Naive thymus-derived CD4-positive, alpha-beta T cell (primary cell): ENCODE data around the gene HOXC5. TPM values are rescaled to one million over a fixed set of nuclear protein-coding genes. Genes with fewer than 3 reads are reported as not detected.
A peak's percentile ranks its signal among the peaks of the same experiment; 100 is the strongest.

Experiments used
- ATAC-seq: fragments of 150-1000 bp; cut with Tn5 transposase; 2 replicates; pipeline ENCODE4 v1.10.0; 2021; ENCODE audit warnings: mild to moderate bottlenecking, moderate library complexity
- CTCF ChIA-PET: fragments of 350-600 bp; sonication (Branson Sonifier 250); formaldehyde crosslinking; loops from one replicate; lab custom pipeline; 2021; ENCODE audit warnings: antibody characterized with exemption; lab: Charles Lee
- POLR2A ChIA-PET: fragments of 350-600 bp; sonication (Branson Sonifier 250); formaldehyde crosslinking; loops from one replicate; lab custom pipeline; 2021; ENCODE audit warnings: antibody characterized with exemption, inconsistent platforms; lab: Charles Lee
- DNase-seq, 9 donors: peaks; one replicate each; pipeline versions ENCODE4 v3.0.0 to v3.0.0-alpha.2; 2020 to 2022; ENCODE audit warnings: mixed read lengths in 1 of 9
- H3K27ac ChIP-seq: one replicate; pipeline ENCODE4 v1.7.0; 2013; ENCODE audit warnings: mild to moderate bottlenecking, low read depth, low read length, moderate library complexity
- H3K27me3 ChIP-seq, 2 donors: one replicate each; pipeline ENCODE4 v1.7.0; 2013; ENCODE audit warnings: low read length in 2 of 2, mild to moderate bottlenecking in 2 of 2, moderate library complexity in 2 of 2; ENCODE audit not compliant: control insufficient read depth in 2 of 2, insufficient read depth in 2 of 2
- H3K36me3 ChIP-seq, 3 experiments: 1 replicate in 2 of 3; 2 replicates in 1 of 3; pipeline ENCODE4 v1.7.0; 2013; ENCODE audit warnings: low read length in 3 of 3, mild to moderate bottlenecking in 3 of 3, moderate library complexity in 1 of 3; ENCODE audit not compliant: insufficient read depth in 3 of 3, control insufficient read depth in 2 of 3
- H3K4me1 ChIP-seq, 2 donors: one replicate each; pipeline ENCODE4 v1.7.0; 2013; ENCODE audit warnings: low read length in 2 of 2, mild to moderate bottlenecking in 2 of 2, moderate library complexity in 1 of 2; ENCODE audit not compliant: control insufficient read depth in 2 of 2, insufficient read depth in 2 of 2
- H3K4me3 ChIP-seq: 2 replicates; pipeline ENCODE4 v1.7.0; 2013; ENCODE audit warnings: mild to moderate bottlenecking, low read length
- H3K9me3 ChIP-seq, 3 experiments: 1 replicate in 2 of 3; 2 replicates in 1 of 3; pipeline ENCODE4 v1.7.0; 2013; ENCODE audit warnings: low read length in 3 of 3; ENCODE audit not compliant: control insufficient read depth in 2 of 3
- H3K27ac Mint-ChIP-seq, 9 donors: one replicate each; pipeline ENCODE4 v1.8.0; 2020 to 2022; ENCODE audit warnings: mixed read lengths in 9 of 9, mild to moderate bottlenecking in 8 of 9, moderate library complexity in 5 of 9, inconsistent platforms in 2 of 9
- H3K27me3 Mint-ChIP-seq, 5 donors: one replicate each; pipeline ENCODE4 v1.8.0; 2021 to 2022; ENCODE audit warnings: mixed read lengths in 5 of 5, mild to moderate bottlenecking in 1 of 5
- H3K36me3 Mint-ChIP-seq, 5 donors: one replicate each; pipeline ENCODE4 v1.8.0; 2020 to 2022; ENCODE audit warnings: mixed read lengths in 5 of 5, mild to moderate bottlenecking in 3 of 5, inconsistent platforms in 1 of 5
- H3K4me1 Mint-ChIP-seq, 7 donors: one replicate each; pipeline ENCODE4 v1.8.0; 2020 to 2022; ENCODE audit warnings: mixed read lengths in 7 of 7, mild to moderate bottlenecking in 3 of 7, inconsistent platforms in 1 of 7
- H3K4me3 Mint-ChIP-seq, 10 donors: one replicate each; pipeline ENCODE4 v1.8.0; 2020 to 2022; ENCODE audit warnings: mild to moderate bottlenecking in 10 of 10, mixed read lengths in 10 of 10, moderate library complexity in 6 of 10, inconsistent platforms in 2 of 10
- H3K9me3 Mint-ChIP-seq, 11 donors: one replicate each; pipeline ENCODE4 v1.8.0; 2020 to 2022; ENCODE audit warnings: mixed read lengths in 11 of 11, mild to moderate bottlenecking in 4 of 11, inconsistent platforms in 1 of 11, moderate library complexity in 1 of 11
- intact Hi-C, 2 donors: fragments of 100-400 bp; cut with micrococcal nuclease; formaldehyde crosslinking; loops; one replicate each; pipeline ENCODE4 v1.15.1; 2023
- polyA plus RNA-seq, 2 donors: library from polyadenylated mRNA; unstranded; fragments of 300-500 nt; fragmentation: Illumina TruSeq; gene quantifications; one replicate each; pipeline ENCODE4 v1.2.3, GENCODE V29; 2021
- total RNA-seq, 6 experiments: library from RNA in 5 of 6; stranded (reverse) in 5 of 6; gene quantifications; 1 replicate in 5 of 6; 2 replicates in 1 of 6; pipeline ENCODE4 v1.2.3 and lab custom pipeline; 2021 to 2026

Gene HOXC5
- total and polyA plus RNA-seq, 7 experiments from 2014 or later: not detected

DNA sequence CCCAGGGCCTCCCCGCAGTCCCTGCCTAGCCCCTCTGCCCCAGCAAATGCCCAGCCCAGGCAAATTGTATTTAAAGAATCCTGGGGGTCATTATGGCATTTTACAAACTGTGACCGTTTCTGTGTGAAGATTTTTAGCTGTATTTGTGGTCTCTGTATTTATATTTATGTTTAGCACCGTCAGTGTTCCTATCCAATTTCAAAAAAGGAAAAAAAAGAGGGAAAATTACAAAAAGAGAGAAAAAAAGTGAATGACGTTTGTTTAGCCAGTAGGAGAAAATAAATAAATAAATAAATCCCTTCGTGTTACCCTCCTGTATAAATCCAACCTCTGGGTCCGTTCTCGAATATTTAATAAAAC, 2.4 kb upstream of the HOXC5 start:
- H3K4me1 Mint-ChIP-seq: peaks cover 18 to 59% (median 36%) of the 10 kb centered on the region in 7 donors
- peaks cover 75 to 93% (median 87%) of the 10 kb centered on the region in 5 donors for H3K27me3 Mint-ChIP-seq
- intact Hi-C loops: loop anchor here in 1 of 2 donors (5.0 kb wide), 2 partner anchors 33 to 68 kb away; no protein-coding TSS in a partner anchor
- H3K4me3 ChIP-seq: no peak overlapping the region
- H3K27ac Mint-ChIP-seq: peak overlapping the region in 1 of 9 donors; percentile 13
- no peak overlapping the region for H3K27ac ChIP-seq
- no peaks in the 10 kb centered on the region for H3K36me3 ChIP-seq
- peaks cover 25 to 84% of the 10 kb centered on the region in 2 donors for H3K27me3 ChIP-seq
- no peak for ATAC-seq
- no peak for DNase-seq
- H3K4me1 ChIP-seq: peaks cover 7 to 15% of the 10 kb centered on the region in 2 donors
- H3K9me3 Mint-ChIP-seq: peaks cover 0 to 7% (median 4%) of the 10 kb centered on the region in 11 donors
- ChIA-PET POLR2A (interaction anchor here (0.6 to 0.9 kb wide), 2 partner anchors 21 to 43 kb away, joined by 3 read pairs; no protein-coding TSS in a partner anchor), CTCF (interaction anchor here (0.6 to 0.7 kb wide), 2 partner anchors 147 to 369 kb away, joined by 3 to 6 read pairs; no protein-coding TSS in a partner anchor)
- peak overlapping the region in 2 of 10 donors; percentile 47 to 50 for H3K4me3 Mint-ChIP-seq
- no peaks in the 10 kb centered on the region for H3K36me3 Mint-ChIP-seq
- peaks cover 0 to 5% (median 0%) of the 10 kb centered on the region in 3 experiments for H3K9me3 ChIP-seq

DNA sequence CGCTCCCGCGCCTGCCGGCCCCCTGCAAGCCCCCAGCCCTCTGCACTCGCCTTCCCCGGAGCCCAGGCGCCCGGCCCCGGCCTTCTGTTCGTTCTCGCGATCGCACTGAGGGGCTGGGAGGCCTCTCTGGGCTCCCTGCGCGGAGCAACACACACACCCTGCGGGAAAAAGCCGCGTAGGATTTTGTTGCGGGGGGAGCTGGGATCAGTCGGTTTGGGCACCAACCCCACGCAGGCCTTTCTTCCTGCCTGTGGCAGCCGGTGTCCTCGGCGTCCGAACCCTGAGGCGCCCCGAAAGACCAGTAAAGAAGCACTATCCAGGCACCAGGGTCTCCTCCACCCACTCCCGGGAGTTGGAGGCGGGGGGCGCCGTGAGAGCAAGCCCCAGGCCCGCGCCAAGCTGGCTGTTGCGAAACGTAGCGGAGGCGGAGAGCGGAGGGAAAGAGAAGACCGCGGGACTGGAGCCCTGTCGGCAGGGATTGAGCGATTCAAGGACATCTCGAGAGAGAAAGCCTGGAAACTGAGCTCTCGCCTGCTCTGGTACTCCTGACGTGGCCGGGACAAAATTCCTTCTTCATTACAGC, 1.9 kb upstream of the HOXC5 start:
- no peak overlapping the region for H3K27ac ChIP-seq
- Mint-ChIP-seq H3K27me3 (peaks cover 76 to 93% (median 86%) of the 10 kb centered on the region in 5 donors), H3K36me3 (peaks cover 0 to 4% (median 0%) of the 10 kb centered on the region in 5 donors), H3K9me3 (peaks cover 0 to 7% (median 4%) of the 10 kb centered on the region in 11 donors), H3K27ac (no peak overlapping the region), H3K4me3 (peak overlapping the region in 3 of 10 donors; percentile 10 to 45 (median 43)), H3K4me1 (peaks cover 18 to 59% (median 36%) of the 10 kb centered on the region in 7 donors)
- CTCF ChIA-PET: interaction anchor here (0.6 to 2.2 kb wide), 4 partner anchors 20 to 185 kb away, joined by 3 to 9 read pairs (median 4); no protein-coding TSS in a partner anchor
- peaks cover 25 to 78% of the 10 kb centered on the region in 2 donors for H3K27me3 ChIP-seq
- H3K4me1 ChIP-seq: peaks cover 7 to 15% of the 10 kb centered on the region in 2 donors
- intact Hi-C loops: loop anchor here in 1 of 2 donors (5.0 kb wide), 2 partner anchors 34 to 69 kb away; no protein-coding TSS in a partner anchor
- no peaks in the 10 kb centered on the region for H3K36me3 ChIP-seq
- POLR2A ChIA-PET: interaction anchor here (0.6 kb wide), 1 partner anchor 43 kb away, joined by 3 read pairs; no protein-coding TSS in a partner anchor
- DNase-seq: no peak
- H3K4me3 ChIP-seq: no peak overlapping the region
- H3K9me3 ChIP-seq: peaks cover 0 to 5% (median 0%) of the 10 kb centered on the region in 3 experiments
- no peak for ATAC-seq

DNA sequence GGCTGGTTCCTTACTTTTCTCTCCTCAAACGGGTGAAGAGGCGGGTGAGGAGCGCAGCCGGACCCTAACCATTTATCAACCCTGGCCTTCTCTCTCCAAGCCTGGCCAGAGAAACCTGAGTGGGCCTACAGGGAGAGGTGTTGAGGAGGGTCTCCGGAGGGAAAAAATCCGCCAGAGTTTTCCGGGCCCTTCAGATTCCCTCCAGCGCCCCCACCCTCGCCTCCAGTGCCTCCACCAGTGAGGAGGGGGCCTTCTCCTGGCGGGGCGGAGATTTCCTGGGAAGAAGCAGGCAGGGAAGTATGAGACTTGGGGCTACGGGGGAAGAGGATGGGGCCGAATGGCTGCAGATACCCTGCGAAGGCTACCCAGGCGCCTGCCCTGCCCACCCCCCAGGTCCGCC, 1.4 kb upstream of the HOXC5 start:
- Mint-ChIP-seq H3K36me3 (peaks cover 0 to 4% (median 0%) of the 10 kb centered on the region in 5 donors), H3K27ac (no peak overlapping the region), H3K4me1 (peaks cover 18 to 58% (median 36%) of the 10 kb centered on the region in 7 donors), H3K9me3 (peaks cover 0 to 7% (median 4%) of the 10 kb centered on the region in 11 donors), H3K4me3 (peak overlapping the region in 2 of 10 donors; percentile 10 to 43), H3K27me3 (peaks cover 77 to 93% (median 85%) of the 10 kb centered on the region in 5 donors)
- H3K27me3 ChIP-seq: peaks cover 25 to 73% of the 10 kb centered on the region in 2 donors
- CTCF ChIA-PET: interaction anchor here (0.9 to 2.2 kb wide), 8 partner anchors 8 to 185 kb away, joined by 3 to 12 read pairs (median 8); no protein-coding TSS in a partner anchor
- no peak overlapping the region for H3K27ac ChIP-seq
- H3K4me1 ChIP-seq: peaks cover 7 to 15% of the 10 kb centered on the region in 2 donors
- ATAC-seq: no peak
- POLR2A ChIA-PET: interaction anchor here (1.4 kb wide), 1 partner anchor 160 kb away, joined by 6 read pairs; no protein-coding TSS in a partner anchor
- peaks cover 0 to 5% (median 0%) of the 10 kb centered on the region in 3 experiments for H3K9me3 ChIP-seq
- H3K36me3 ChIP-seq: no peaks in the 10 kb centered on the region
- no peak for DNase-seq
- no peak overlapping the region for H3K4me3 ChIP-seq
- intact Hi-C loops: loop anchor here in 1 of 2 donors (5.0 kb wide), 2 partner anchors 34 to 69 kb away; no protein-coding TSS in a partner anchor

DNA sequence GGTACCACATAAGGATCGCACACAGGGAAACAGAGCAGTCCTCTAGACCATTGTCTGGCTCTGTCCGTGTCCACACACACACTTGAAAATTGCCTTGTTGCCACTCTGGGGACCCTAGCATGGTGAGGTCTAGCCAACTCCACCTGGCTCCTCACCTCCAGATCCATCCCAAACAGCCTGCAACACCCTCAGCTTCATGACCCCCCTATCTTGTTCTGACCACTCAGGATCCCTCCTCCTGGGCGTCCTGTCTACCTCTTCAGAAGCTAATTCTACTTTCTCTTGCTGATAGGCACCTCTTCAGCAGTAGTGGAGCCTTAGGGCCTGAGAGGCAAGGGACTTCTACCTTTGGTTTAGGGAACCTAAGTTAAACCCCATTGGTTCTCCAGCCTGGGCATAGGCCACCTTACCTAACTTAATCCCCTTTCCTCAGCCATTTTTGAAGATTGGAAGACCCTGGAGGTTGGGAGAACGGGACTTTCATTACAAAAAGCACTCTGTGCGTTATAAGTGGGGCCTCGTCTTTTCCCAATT, 697 bp upstream of the HOXC5 start:
- no peaks in the 10 kb centered on the region for H3K36me3 ChIP-seq
- H3K27me3 ChIP-seq: peaks cover 25 to 67% of the 10 kb centered on the region in 2 donors
- peaks cover 74 to 93% (median 84%) of the 10 kb centered on the region in 5 donors for H3K27me3 Mint-ChIP-seq
- H3K4me3 ChIP-seq: no peak overlapping the region
- peak overlapping the region in 2 of 9 donors; percentile 9 to 30 for H3K27ac Mint-ChIP-seq
- peaks cover 0 to 4% (median 0%) of the 10 kb centered on the region in 5 donors for H3K36me3 Mint-ChIP-seq
- ChIA-PET CTCF (interaction anchor here (0.6 to 2.2 kb wide), 23 partner anchors 9 to 1512 kb away, joined by 3 to 17 read pairs (median 4); partner anchors contain the start of genes HOXC8 and KRT5), POLR2A (interaction anchor here (1.4 kb wide), 1 partner anchor 159 kb away, joined by 6 read pairs; no protein-coding TSS in a partner anchor)
- H3K4me1 ChIP-seq: peaks cover 7 to 15% of the 10 kb centered on the region in 2 donors
- peaks cover 0 to 7% (median 4%) of the 10 kb centered on the region in 11 donors for H3K9me3 Mint-ChIP-seq
- no peak for DNase-seq
- H3K27ac ChIP-seq: no peak overlapping the region
- H3K4me3 Mint-ChIP-seq: peak overlapping the region in 6 of 10 donors; percentile 6 to 80 (median 53)
- peaks cover 0 to 5% (median 0%) of the 10 kb centered on the region in 3 experiments for H3K9me3 ChIP-seq
- no peak for ATAC-seq
- intact Hi-C loops: loop anchor here (1.0 to 5.0 kb wide), 7 partner anchors 14 to 169 kb away; no protein-coding TSS in a partner anchor
- H3K4me1 Mint-ChIP-seq: peaks cover 14 to 51% (median 35%) of the 10 kb centered on the region in 7 donors

DNA sequence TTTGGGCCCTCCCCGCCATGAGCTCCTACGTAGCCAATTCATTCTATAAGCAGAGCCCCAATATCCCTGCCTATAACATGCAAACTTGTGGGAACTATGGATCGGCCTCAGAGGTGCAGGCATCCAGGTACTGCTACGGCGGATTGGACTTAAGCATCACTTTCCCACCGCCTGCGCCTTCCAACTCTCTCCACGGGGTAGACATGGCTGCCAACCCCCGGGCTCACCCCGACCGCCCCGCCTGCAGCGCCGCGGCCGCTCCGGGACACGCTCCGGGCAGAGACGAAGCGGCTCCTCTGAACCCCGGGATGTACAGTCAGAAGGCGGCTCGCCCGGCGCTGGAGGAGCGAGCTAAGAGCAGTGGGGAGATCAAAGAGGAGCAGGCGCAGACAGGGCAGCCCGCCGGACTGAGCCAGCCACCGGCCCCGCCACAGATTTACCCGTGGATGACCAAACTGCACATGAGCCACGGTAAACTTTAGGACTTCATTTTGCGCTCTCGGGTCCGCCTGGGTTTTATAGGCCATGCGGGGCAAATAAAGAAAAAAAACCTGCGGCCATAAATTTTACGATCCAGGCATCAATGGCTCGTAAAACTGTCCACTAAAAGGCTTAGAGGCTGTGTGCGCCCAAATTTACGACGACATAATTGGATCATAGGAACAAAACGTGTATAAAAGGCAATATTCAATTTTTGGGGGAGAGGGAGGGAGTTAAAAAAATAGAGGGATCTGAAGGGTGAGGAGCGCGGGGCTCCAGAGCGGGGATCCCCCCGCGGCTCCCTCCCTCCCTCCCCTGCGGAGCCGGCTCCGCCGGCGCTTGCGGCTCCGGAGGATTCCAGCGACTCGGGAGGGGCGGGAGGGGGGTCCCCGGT, 493 bp downstream of the HOXC5 start:
- no peak for ATAC-seq
- Mint-ChIP-seq H3K27ac (peak overlapping the region in 1 of 9 donors; percentile 49), H3K36me3 (peaks cover 0 to 4% (median 0%) of the 10 kb centered on the region in 5 donors), H3K27me3 (peaks cover 72 to 93% (median 84%) of the 10 kb centered on the region in 5 donors), H3K9me3 (peaks cover 0 to 7% (median 4%) of the 10 kb centered on the region in 11 donors), H3K4me3 (peak overlapping the region in 9 of 10 donors; percentile 57 to 80 (median 68)), H3K4me1 (peaks cover 6 to 51% (median 29%) of the 10 kb centered on the region in 7 donors)
- Histone ChIP-seq H3K4me1 (peaks cover 7 to 13% of the 10 kb centered on the region in 2 donors), H3K36me3 (no peaks in the 10 kb centered on the region), H3K27me3 (peaks cover 18 to 57% of the 10 kb centered on the region in 2 donors), H3K4me3 (no peak overlapping the region), H3K9me3 (peaks cover 0 to 5% (median 0%) of the 10 kb centered on the region in 3 experiments), H3K27ac (no peak overlapping the region)
- DNase-seq: no peak
- ChIA-PET POLR2A (interaction anchor here (1.4 kb wide), 1 partner anchor 158 kb away, joined by 6 read pairs; no protein-coding TSS in a partner anchor), CTCF (interaction anchor here (0.6 to 2.2 kb wide), 15 partner anchors 12 to 998 kb away, joined by 3 to 17 read pairs (median 5); partner anchors contain the start of gene HOXC8)
- intact Hi-C loops: loop anchor here in 1 of 2 donors (2.0 to 5.0 kb wide), 3 partner anchors 36 to 167 kb away; no protein-coding TSS in a partner anchor
